Brain microvascular endothelial cell (primary cell): ENCODE results near the gene MAGOH.

ENCODE experiments used
- DNase-seq: peaks from one replicate; pipeline ENCODE4 v3.0.0-alpha.2; 2020
- H3K27ac ChIP-seq: fragments of 250-450 bp; sonication (Bioruptor Pico); 2 replicates; pipeline ENCODE4 v1.5.1; 2020; ENCODE audit warnings: mild to moderate bottlenecking, moderate library complexity
- H3K27me3 ChIP-seq: fragments of 250-450 bp; sonication (Bioruptor Pico); replicated peaks from 2 replicates; pipeline ENCODE4 v1.5.1; 2020; ENCODE audit warnings: mild to moderate bottlenecking
- H3K36me3 ChIP-seq: fragments of 250-450 bp; sonication (Bioruptor Pico); replicated peaks from 2 replicates; pipeline ENCODE4 v1.5.1; 2020; ENCODE audit warnings: mild to moderate bottlenecking
- H3K4me3 ChIP-seq: 2 replicates; pipeline ENCODE4 v1.5.1; 2011; ENCODE audit warnings: low read depth, mild to moderate bottlenecking, control low read depth, low read length, moderate library complexity
- in situ Hi-C: cut with HindIII; loops from 2 replicates; pipeline ENCODE4 v1.10.0; 2017; ENCODE audit warnings: low sequenced_read_pairs, low pct_ligation_motif_present
- TF ChIP-seq, protein P1 (sequence below): IDR thresholded peaks from 2 replicates; pipeline ENCODE4 v1.5.1; 2011; ENCODE audit warnings: low read depth, mild to moderate bottlenecking, moderate library complexity, low read length, control low read depth, inconsistent platforms; ENCODE audit errors: missing control alignments

MAGOH gene

GRCh38 chr1:53257454-53258081 lies 19.2 kb upstream of the MAGOH start:
- peaks cover 16% of the 10 kb centered on the region for H3K36me3 ChIP-seq
- TF ChIP-seq, protein P1, sequence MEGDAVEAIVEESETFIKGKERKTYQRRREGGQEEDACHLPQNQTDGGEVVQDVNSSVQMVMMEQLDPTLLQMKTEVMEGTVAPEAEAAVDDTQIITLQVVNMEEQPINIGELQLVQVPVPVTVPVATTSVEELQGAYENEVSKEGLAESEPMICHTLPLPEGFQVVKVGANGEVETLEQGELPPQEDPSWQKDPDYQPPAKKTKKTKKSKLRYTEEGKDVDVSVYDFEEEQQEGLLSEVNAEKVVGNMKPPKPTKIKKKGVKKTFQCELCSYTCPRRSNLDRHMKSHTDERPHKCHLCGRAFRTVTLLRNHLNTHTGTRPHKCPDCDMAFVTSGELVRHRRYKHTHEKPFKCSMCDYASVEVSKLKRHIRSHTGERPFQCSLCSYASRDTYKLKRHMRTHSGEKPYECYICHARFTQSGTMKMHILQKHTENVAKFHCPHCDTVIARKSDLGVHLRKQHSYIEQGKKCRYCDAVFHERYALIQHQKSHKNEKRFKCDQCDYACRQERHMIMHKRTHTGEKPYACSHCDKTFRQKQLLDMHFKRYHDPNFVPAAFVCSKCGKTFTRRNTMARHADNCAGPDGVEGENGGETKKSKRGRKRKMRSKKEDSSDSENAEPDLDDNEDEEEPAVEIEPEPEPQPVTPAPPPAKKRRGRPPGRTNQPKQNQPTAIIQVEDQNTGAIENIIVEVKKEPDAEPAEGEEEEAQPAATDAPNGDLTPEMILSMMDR, result no peak
- no peak overlapping the region for H3K27ac ChIP-seq
- DNase-seq, result no peak
- no peak overlapping the region for H3K4me3 ChIP-seq
- in situ Hi-C loops, result no loop called here
- H3K27me3 ChIP-seq, result no peaks in the 10 kb centered on the region

- H3K27me3 ChIP-seq, result no peaks in the 10 kb centered on the region
- TF ChIP-seq, protein P1, result no peak
- H3K4me3 ChIP-seq, result no peak overlapping the region
- DNase-seq, result no peak
- H3K36me3 ChIP-seq, result peaks cover 9% of the 10 kb centered on the region
- in situ Hi-C loops, result no loop called here
- H3K27ac ChIP-seq, result no peak overlapping the region
Measured at GRCh38 chr1:53256511-53257453, 18.5 kb upstream of the MAGOH start.

GRCh38 chr1:53255031-53255430 lies 16.7 kb upstream of the MAGOH start:
- Histone ChIP-seq H3K27ac (no peak overlapping the region), H3K27me3 (no peaks in the 10 kb centered on the region), H3K4me3 (no peak overlapping the region), H3K36me3 (peaks cover 10% of the 10 kb centered on the region)
- DNase-seq, result no peak
- TF ChIP-seq, protein P1, result peak; percentile 24
- in situ Hi-C loops, result no loop called here

GRCh38 chr1:53254011-53254640 lies 15.8 kb upstream of the MAGOH start:
- Histone ChIP-seq H3K36me3 (peaks cover 11% of the 10 kb centered on the region), H3K27ac (peak overlapping the region; percentile 8), H3K27me3 (no peaks in the 10 kb centered on the region), H3K4me3 (no peak overlapping the region)
- no peak for DNase-seq
- TF ChIP-seq, protein P1, result no peak
- in situ Hi-C loops, result no loop called here

- Histone ChIP-seq H3K27ac (no peak overlapping the region), H3K4me3 (no peak overlapping the region), H3K27me3 (no peaks in the 10 kb centered on the region), H3K36me3 (peaks cover 6% of the 10 kb centered on the region)
- DNase-seq, result no peak
- in situ Hi-C loops, result no loop called here
- TF ChIP-seq, protein P1, result no peak
Measured at GRCh38 chr1:53250325-53250724, 12.0 kb upstream of the MAGOH start.
